Measurements from ENCODE around the gene ELMOD1.

DNA sequence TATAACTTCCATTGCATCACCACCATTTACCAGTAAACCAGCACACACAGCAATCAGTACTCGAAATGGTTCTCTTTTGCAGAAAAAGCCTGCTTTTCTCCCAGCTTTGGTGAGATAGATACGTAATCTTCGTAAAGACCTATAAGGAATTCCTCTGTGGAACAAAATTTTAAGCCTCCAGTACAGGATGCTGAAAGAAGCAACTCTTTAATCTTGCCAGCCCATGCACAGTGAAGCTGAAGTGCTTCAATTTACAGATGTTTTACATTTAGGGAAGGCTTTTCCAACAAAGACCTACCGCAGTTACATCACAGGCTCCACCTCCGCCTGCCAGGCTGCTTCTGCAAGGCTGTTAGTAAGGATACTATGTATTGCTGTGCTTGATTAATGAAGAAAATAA lies 1.9 kb downstream of the ELMOD1 start:
- TF ChIP-seq, protein P1, sequence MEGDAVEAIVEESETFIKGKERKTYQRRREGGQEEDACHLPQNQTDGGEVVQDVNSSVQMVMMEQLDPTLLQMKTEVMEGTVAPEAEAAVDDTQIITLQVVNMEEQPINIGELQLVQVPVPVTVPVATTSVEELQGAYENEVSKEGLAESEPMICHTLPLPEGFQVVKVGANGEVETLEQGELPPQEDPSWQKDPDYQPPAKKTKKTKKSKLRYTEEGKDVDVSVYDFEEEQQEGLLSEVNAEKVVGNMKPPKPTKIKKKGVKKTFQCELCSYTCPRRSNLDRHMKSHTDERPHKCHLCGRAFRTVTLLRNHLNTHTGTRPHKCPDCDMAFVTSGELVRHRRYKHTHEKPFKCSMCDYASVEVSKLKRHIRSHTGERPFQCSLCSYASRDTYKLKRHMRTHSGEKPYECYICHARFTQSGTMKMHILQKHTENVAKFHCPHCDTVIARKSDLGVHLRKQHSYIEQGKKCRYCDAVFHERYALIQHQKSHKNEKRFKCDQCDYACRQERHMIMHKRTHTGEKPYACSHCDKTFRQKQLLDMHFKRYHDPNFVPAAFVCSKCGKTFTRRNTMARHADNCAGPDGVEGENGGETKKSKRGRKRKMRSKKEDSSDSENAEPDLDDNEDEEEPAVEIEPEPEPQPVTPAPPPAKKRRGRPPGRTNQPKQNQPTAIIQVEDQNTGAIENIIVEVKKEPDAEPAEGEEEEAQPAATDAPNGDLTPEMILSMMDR (IDR thresholded peaks at IDR 0.05; ENCODE audit: insufficient read depth, low read length, poor library complexity, severe bottlenecking) = no peak
- TF ChIP-seq EZH2phosphoT487 (conservative IDR thresholded peaks at IDR 0.05; ENCODE audit: low read length) = no peak

Measured in SU-DHL-6 (cell line).